ENCODE results near the gene SHF.
A peak's percentile ranks its signal among the peaks of the same experiment; 100 is the strongest.
"Not testable (repeated sequence)": the region's sequence is repeated elsewhere in the genome, so short reads cannot be mapped to it uniquely, and the experiment has no call there.

The SHF gene

DNA sequence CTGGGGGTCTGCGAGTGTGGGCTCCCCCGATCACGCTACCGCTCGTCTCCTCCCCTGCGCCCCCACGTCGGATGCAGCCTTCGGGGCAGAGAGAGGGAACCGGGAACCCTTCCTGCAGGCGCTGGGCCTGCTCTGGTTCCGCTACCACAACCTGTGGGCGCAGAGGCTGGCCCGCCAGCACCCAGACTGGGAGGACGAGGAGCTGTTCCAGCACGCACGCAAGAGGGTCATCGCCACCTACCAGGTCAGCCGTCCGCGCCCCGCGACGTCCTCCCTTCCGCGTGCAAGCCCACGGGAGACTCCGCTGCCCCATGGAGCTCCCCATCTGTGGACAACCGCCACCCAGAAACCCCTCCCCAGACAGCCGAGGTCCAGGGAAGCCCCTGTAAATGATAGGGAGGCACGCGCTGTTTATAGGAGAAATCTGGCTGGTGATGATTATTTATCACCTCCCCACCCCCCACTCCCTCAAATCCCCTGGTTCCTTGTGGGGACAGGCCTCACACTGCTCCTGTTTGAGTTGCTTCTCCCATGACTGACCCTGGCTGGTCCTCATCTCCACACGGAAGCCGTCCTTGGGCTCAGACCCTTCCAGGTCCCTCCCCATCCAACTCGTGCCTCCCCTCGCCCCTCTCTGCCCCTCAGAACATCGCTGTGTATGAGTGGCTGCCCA is 51.9 kb downstream of the SHF start:
- H3K4me1 ChIP-seq (ENCODE audit: control insufficient read depth in 1 of 2, insufficient read depth in 2 of 2, low read length in 2 of 2); H3K4me3 ChIP-seq (ENCODE audit: low read depth in 1 of 2, low read length in 2 of 2): not testable (repeated sequence)

DNA sequence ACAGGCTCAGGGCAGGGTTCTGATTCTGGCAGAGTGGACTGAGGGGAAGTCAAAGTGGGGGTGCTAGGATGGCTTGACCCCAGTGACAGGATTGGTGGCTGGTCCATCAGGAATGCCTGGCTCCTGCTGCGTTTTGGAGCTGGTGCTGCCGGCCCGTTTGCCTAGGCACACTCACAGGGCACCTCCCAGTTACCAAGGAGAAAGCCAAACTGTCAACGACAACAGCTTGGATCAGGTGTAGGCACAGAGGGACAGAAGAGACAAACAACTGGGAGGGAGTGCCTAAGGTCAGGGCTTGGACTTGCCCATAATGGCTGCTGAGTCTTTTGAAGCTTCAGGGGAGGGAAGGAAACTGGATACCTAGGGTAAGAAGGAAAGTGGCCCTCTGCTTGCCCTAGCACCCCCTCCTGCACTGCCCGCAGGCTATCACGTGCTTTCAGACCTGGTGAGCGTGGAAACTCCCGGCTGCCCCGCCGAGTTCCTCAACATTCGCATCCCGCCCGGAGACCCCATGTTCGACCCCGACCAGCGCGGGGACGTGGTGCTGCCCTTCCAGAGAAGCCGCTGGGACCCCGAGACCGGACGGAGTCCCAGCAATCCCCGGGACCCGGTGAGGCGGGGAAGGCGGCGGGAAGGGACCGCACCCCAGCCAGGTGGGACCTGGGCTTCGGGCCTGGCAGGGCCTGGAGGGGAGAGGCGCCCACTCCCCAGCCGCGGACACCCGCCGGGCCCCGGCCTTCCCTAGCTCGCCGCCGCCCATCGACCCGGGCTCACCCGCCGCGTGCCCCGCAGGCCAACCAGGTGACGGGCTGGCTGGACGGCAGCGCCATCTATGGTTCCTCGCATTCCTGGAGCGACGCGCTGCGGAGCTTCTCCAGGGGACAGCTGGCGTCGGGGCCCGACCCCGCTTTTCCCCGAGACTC is 52.8 kb downstream of the SHF start:
- peaks cover 14 to 34% of the 10 kb centered on the region in 2 donors for H3K27me3 ChIP-seq (ENCODE audit: control insufficient read depth in 1 of 2, insufficient read depth in 2 of 2, low read length in 2 of 2)
- no peak overlapping the region for H3K9ac ChIP-seq (ENCODE audit: low read depth in 1 of 2, low read length in 2 of 2)
- no peaks in the 10 kb centered on the region for H3K9me3 ChIP-seq (ENCODE audit: control insufficient read depth in 1 of 2, low read length in 2 of 2)
- no peak overlapping the region for H3K27ac ChIP-seq (ENCODE audit: low read depth, low read length)
- peaks cover 5 to 7% of the 10 kb centered on the region in 2 donors for H3K4me1 ChIP-seq (ENCODE audit: control insufficient read depth in 1 of 2, insufficient read depth in 2 of 2, low read length in 2 of 2)
- H3K4me3 ChIP-seq (ENCODE audit: low read depth in 1 of 2, low read length in 2 of 2) = peak overlapping the region in 1 of 2 donors; percentile 48
- no peaks in the 10 kb centered on the region for H3K36me3 ChIP-seq (ENCODE audit: control insufficient read depth in 1 of 2, insufficient read depth in 2 of 2, low read length in 2 of 2)

More for the DNA sequence above, 51.9 kb downstream of the SHF start:
- H3K9ac ChIP-seq (ENCODE audit: low read depth in 1 of 2, low read length in 2 of 2); H3K36me3 ChIP-seq (ENCODE audit: control insufficient read depth in 1 of 2, insufficient read depth in 2 of 2, low read length in 2 of 2); H3K27ac ChIP-seq (ENCODE audit: low read depth, low read length); H3K9me3 ChIP-seq (ENCODE audit: control insufficient read depth in 1 of 2, low read length in 2 of 2): not testable (repeated sequence)
- H3K27me3 ChIP-seq (ENCODE audit: control insufficient read depth in 1 of 2, insufficient read depth in 2 of 2, low read length in 2 of 2) = peaks cover 14 to 28% of the 10 kb centered on the region in 2 donors

DNA sequence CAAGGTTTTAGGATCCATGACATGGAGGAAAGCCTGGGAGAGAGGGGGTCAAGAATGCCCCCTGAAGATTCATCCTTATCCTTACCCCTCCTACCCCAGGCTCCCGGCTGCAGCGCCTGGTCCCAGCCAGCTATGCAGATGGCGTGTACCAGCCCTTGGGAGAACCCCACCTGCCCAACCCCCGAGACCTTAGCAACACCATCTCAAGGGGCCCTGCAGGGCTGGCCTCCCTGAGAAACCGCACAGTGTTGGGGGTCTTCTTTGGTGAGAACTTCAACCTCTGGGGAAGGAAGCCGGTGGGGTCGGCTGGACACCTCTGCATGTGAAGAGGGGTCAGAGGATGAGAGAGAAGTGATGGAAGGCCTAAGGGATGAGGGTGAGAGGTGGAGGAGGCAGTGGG is 53.7 kb downstream of the SHF start:
- H3K27ac ChIP-seq (ENCODE audit: low read depth, low read length) = no peak overlapping the region
- no peaks in the 10 kb centered on the region for H3K36me3 ChIP-seq (ENCODE audit: control insufficient read depth in 1 of 2, insufficient read depth in 2 of 2, low read length in 2 of 2)
- peaks cover 18 to 39% of the 10 kb centered on the region in 2 donors for H3K27me3 ChIP-seq (ENCODE audit: control insufficient read depth in 1 of 2, insufficient read depth in 2 of 2, low read length in 2 of 2)
- peaks cover 5 to 12% of the 10 kb centered on the region in 2 donors for H3K4me1 ChIP-seq (ENCODE audit: control insufficient read depth in 1 of 2, insufficient read depth in 2 of 2, low read length in 2 of 2)
- H3K9me3 ChIP-seq (ENCODE audit: control insufficient read depth in 1 of 2, low read length in 2 of 2) = no peaks in the 10 kb centered on the region
- H3K9ac ChIP-seq (ENCODE audit: low read depth in 1 of 2, low read length in 2 of 2) = no peak overlapping the region
- no peak overlapping the region for H3K4me3 ChIP-seq (ENCODE audit: low read depth in 1 of 2, low read length in 2 of 2)

DNA sequence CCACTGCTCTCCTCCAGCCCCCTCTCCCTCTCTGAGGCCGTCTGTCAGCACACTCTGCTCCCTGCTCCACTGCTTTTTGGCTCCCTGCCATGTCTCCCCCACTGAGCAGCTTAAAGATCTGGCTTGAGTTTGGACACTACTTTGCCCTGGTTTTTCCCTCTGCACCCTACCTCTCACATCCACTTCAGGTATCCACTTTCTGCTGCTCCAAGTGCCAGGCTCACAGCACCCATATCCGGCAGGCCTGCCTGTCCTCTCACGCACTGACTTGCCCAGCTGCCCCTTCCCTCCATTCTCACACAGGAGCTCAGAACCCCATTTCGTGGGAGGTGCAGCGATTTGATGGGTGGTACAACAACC is 54.2 kb downstream of the SHF start:
- H3K9me3 ChIP-seq (ENCODE audit: control insufficient read depth in 1 of 2, low read length in 2 of 2) = no peaks in the 10 kb centered on the region
- H3K4me3 ChIP-seq (ENCODE audit: low read depth in 1 of 2, low read length in 2 of 2) = no peak overlapping the region
- H3K27me3 ChIP-seq (ENCODE audit: control insufficient read depth in 1 of 2, insufficient read depth in 2 of 2, low read length in 2 of 2) = peaks cover 23 to 45% of the 10 kb centered on the region in 2 donors
- no peak overlapping the region for H3K27ac ChIP-seq (ENCODE audit: low read depth, low read length)
- no peaks in the 10 kb centered on the region for H3K36me3 ChIP-seq (ENCODE audit: control insufficient read depth in 1 of 2, insufficient read depth in 2 of 2, low read length in 2 of 2)
- no peak overlapping the region for H3K9ac ChIP-seq (ENCODE audit: low read depth in 1 of 2, low read length in 2 of 2)
- peaks cover 5 to 12% of the 10 kb centered on the region in 2 donors for H3K4me1 ChIP-seq (ENCODE audit: control insufficient read depth in 1 of 2, insufficient read depth in 2 of 2, low read length in 2 of 2)

DNA sequence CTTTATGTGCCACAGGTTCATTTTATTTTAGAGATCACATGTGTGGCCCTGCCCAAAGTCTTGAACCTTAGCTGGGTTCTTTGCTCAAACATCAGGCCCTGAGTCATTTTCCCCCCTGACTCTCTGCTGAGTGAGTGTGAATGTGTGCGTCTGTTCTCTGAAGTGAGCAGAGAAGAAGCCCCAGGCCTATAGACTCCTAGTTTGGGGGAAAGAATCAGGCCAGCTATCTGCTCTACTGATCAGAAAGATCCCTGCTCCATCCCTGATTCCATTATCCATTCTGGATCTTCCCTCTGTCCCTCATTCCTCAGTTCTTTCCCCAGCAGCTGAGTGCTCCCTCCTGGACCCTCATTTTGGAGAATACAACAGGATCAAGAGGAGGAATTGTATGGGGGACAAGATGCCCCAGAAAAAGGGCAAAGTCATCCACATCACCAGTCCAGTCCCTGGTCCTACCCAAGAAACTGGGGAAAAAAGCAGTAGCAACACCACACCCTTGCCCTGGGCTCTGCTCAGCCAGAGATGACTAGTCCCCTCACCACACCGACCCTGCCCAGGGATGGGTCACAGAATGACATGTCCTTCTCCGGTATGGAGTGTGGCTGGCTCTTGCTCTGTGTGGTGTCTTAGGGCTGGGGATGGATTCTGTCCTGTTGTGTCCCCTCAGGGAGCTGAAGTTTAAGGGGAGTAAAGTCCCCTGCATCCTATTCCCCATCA is 54.8 kb downstream of the SHF start:
- H3K27me3 ChIP-seq (ENCODE audit: control insufficient read depth in 1 of 2, insufficient read depth in 2 of 2, low read length in 2 of 2) = peaks cover 28 to 49% of the 10 kb centered on the region in 2 donors
- H3K9me3 ChIP-seq (ENCODE audit: control insufficient read depth in 1 of 2, low read length in 2 of 2) = no peaks in the 10 kb centered on the region
- no peak overlapping the region for H3K9ac ChIP-seq (ENCODE audit: low read depth in 1 of 2, low read length in 2 of 2)
- H3K4me1 ChIP-seq (ENCODE audit: control insufficient read depth in 1 of 2, insufficient read depth in 2 of 2, low read length in 2 of 2) = peaks cover 5 to 12% of the 10 kb centered on the region in 2 donors
- H3K4me3 ChIP-seq (ENCODE audit: low read depth in 1 of 2, low read length in 2 of 2) = no peak overlapping the region
- no peaks in the 10 kb centered on the region for H3K36me3 ChIP-seq (ENCODE audit: control insufficient read depth in 1 of 2, insufficient read depth in 2 of 2, low read length in 2 of 2)
- no peak overlapping the region for H3K27ac ChIP-seq (ENCODE audit: low read depth, low read length)

DNA sequence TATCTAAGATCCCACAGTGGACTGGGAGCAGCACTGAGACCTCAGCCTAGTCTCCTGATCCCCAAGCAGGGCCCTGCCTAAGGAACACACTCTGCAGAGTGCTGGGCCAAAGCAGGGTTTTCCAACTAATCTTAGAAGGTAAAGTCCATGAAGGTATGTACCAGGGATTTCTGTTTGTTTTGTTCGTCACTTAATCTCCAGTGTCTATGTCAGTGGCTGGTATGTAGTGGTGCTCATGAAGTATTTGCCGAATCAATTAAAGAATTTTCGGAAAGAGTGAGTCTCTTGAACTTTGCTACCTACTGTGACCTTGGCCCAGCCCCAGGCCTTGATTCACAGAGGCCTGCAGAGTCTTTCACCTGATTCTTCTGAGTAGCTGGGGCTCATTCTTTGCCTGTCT is 56.3 kb downstream of the SHF start:
- H3K9me3 ChIP-seq (ENCODE audit: control insufficient read depth in 1 of 2, low read length in 2 of 2) = no peaks in the 10 kb centered on the region
- no peak overlapping the region for H3K27ac ChIP-seq (ENCODE audit: low read depth, low read length)
- no peak overlapping the region for H3K9ac ChIP-seq (ENCODE audit: low read depth in 1 of 2, low read length in 2 of 2)
- H3K4me1 ChIP-seq (ENCODE audit: control insufficient read depth in 1 of 2, insufficient read depth in 2 of 2, low read length in 2 of 2) = peaks cover 5 to 12% of the 10 kb centered on the region in 2 donors
- no peak overlapping the region for H3K4me3 ChIP-seq (ENCODE audit: low read depth in 1 of 2, low read length in 2 of 2)
- H3K27me3 ChIP-seq (ENCODE audit: control insufficient read depth in 1 of 2, insufficient read depth in 2 of 2, low read length in 2 of 2) = peaks cover 29 to 54% of the 10 kb centered on the region in 2 donors
- no peaks in the 10 kb centered on the region for H3K36me3 ChIP-seq (ENCODE audit: control insufficient read depth in 1 of 2, insufficient read depth in 2 of 2, low read length in 2 of 2)

DNA sequence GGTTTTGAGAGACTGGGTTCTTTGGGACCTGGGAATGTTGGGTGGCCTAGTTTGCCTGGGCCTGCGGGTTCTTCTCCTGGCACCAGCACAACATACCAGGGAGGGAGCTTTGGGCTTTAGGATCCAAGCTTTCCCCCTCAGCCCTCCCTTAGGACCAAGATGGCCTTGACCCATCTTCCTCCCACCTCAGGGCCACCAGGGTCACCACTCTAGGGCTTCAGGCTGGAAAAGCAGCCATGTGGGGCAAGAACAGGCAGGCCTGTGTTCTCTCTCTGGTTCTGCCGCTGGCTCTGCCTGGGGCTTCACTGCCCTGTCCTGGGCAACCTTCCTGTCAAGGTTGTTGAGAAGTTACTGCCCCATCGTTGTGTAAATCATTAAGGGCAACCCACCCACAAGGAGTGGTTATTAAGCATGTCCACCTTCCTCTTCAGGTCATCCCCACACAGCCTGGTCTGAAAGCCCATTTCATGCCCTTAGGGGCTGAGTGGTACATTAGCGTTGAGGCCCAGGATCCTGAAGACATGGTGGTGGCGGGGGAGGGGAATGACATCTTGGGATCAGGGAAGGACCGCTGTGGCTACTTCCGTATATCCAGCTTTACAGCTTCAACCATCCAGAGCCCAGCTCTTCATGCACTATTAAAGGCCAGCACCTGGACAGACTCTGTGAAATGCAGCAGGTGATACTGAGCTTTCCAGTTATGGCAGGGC is 57.3 kb downstream of the SHF start:
- no peak overlapping the region for H3K27ac ChIP-seq (ENCODE audit: low read depth, low read length)
- no peak overlapping the region for H3K4me3 ChIP-seq (ENCODE audit: low read depth in 1 of 2, low read length in 2 of 2)
- H3K27me3 ChIP-seq (ENCODE audit: control insufficient read depth in 1 of 2, insufficient read depth in 2 of 2, low read length in 2 of 2) = peaks cover 28 to 47% of the 10 kb centered on the region in 2 donors

DNA sequence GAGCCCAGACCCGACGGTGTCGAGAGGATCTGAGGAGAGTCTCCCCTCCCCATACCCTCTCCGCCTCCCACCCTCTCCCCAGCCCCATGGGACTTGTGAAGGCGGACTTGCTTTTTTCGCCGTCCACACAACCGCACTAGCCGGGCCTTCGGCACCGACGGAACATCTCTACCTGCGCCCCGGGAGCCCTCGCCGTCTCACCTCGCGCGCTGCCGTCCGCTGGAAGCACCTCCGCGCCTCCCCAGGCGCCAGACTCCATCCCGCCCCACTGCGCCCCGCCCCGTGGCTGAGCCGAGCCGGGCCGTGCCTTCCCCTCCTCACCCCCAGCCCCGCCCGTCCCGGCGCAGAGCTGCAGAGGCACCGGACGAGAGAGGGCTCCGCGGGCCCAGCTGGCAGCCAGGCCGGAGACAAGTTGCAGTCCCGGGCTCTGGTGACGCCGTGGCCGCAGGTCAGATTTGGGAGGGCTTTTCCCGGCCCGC is 58.1 kb downstream of the SHF start, which contains the start of the genes DUOX1 and DUOXA1:
DUOX1 (plus strand) TSS at position 344 of the 479 bp plus-strand sequence. CDS start 1,973 bp downstream, outside the sequence.
DUOXA1 (minus strand) TSS at position 229 of the 479 bp plus-strand sequence. CDS start 6,865 bp downstream, outside the sequence.
- no peaks in the 10 kb centered on the region for H3K36me3 ChIP-seq (ENCODE audit: control insufficient read depth in 1 of 2, insufficient read depth in 2 of 2, low read length in 2 of 2)
- H3K4me1 ChIP-seq (ENCODE audit: control insufficient read depth in 1 of 2, insufficient read depth in 2 of 2, low read length in 2 of 2) = peaks cover 2 to 7% of the 10 kb centered on the region in 2 donors
- H3K9ac ChIP-seq (ENCODE audit: low read depth in 1 of 2, low read length in 2 of 2) = no peak within 1 kb of the TSS
- H3K9me3 ChIP-seq (ENCODE audit: control insufficient read depth in 1 of 2, low read length in 2 of 2) = no peaks in the 10 kb centered on the region
- H3K27me3 ChIP-seq (ENCODE audit: control insufficient read depth in 1 of 2, insufficient read depth in 2 of 2, low read length in 2 of 2) = peaks cover 32 to 43% of the 10 kb centered on the region in 2 donors
- H3K27ac ChIP-seq (ENCODE audit: low read depth, low read length) = no peak within 1 kb of the TSS
- peak within 1 kb of the TSS in 1 of 2 donors; percentile 45 for H3K4me3 ChIP-seq (ENCODE audit: low read depth in 1 of 2, low read length in 2 of 2)

More for the DNA sequence above, 57.3 kb downstream of the SHF start:
- Histone ChIP-seq H3K9me3 (ENCODE audit: control insufficient read depth in 1 of 2, low read length in 2 of 2) (no peaks in the 10 kb centered on the region), H3K9ac (ENCODE audit: low read depth in 1 of 2, low read length in 2 of 2) (no peak overlapping the region), H3K4me1 (ENCODE audit: control insufficient read depth in 1 of 2, insufficient read depth in 2 of 2, low read length in 2 of 2) (peaks cover 5 to 12% of the 10 kb centered on the region in 2 donors), H3K36me3 (ENCODE audit: control insufficient read depth in 1 of 2, insufficient read depth in 2 of 2, low read length in 2 of 2) (no peaks in the 10 kb centered on the region)

DNA sequence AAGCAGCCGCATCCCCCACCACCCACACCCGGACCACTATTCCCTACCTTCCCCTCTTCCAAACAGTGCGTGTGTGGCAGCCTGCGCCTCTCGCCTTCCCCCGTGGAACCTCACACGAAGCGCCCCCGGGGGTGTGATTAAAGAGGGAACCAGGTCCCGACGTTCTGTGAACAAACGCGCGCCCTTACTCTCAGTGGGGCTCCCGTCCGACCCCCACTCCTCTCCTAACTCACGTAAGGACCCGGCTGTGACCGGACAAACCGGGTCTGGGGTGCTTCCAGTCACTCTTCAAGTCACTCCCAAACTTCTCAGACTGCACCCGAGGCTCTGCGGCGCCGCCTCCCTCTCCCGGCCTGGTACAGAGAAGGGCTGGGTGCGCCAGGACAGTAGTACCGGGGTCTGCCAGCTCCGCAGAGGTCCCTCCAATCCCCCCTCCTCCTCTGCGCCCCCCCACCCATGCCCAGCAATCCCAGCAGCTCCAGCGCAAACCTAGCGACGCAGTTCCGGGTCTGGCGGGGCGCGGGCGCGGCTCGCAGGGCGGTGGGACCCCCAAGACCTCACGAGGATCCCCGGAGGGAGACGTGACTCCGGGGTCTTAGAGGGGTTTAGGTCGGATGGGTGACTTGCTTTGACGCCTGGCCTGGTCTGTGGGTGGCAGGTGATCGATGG is 58.7 kb downstream of the SHF start:
- Histone ChIP-seq H3K4me3 (ENCODE audit: low read depth in 1 of 2, low read length in 2 of 2) (peak overlapping the region in 1 of 2 donors; percentile 45), H3K9ac (ENCODE audit: low read depth in 1 of 2, low read length in 2 of 2) (no peak overlapping the region), H3K27me3 (ENCODE audit: control insufficient read depth in 1 of 2, insufficient read depth in 2 of 2, low read length in 2 of 2) (peaks cover 26 to 37% of the 10 kb centered on the region in 2 donors)

More for the DNA sequence above, 58.7 kb downstream of the SHF start:
- Histone ChIP-seq H3K36me3 (ENCODE audit: control insufficient read depth in 1 of 2, insufficient read depth in 2 of 2, low read length in 2 of 2) (no peaks in the 10 kb centered on the region), H3K9me3 (ENCODE audit: control insufficient read depth in 1 of 2, low read length in 2 of 2) (no peaks in the 10 kb centered on the region), H3K27ac (ENCODE audit: low read depth, low read length) (no peak overlapping the region), H3K4me1 (ENCODE audit: control insufficient read depth in 1 of 2, insufficient read depth in 2 of 2, low read length in 2 of 2) (peaks cover 0 to 4% of the 10 kb centered on the region in 2 donors)
